SK-N-MC (cell line): ENCODE measurements around the gene ZNF888.

ENCODE experiments used
- EZH2 ChIP-seq: fragments of 200-600 bp; sonication (generic); IDR thresholded peaks from one replicate; pipeline ENCODE4 v1.6.1; 2017; ENCODE audit warnings: antibody characterized with exemption
- FOXP2 ChIP-seq: optimal IDR thresholded peaks from 2 replicates; pipeline ENCODE3; 2011; ENCODE audit warnings: mild to moderate bottlenecking, moderate library complexity; ENCODE audit not compliant: insufficient read depth; ENCODE audit errors: extremely low read length, control extremely low read depth
- POLR2AphosphoS5 ChIP-seq: IDR thresholded peaks from 2 replicates; pipeline ENCODE4 v1.6.1; 2012; ENCODE audit warnings: mild to moderate bottlenecking, low read depth, low read length, borderline replicate concordance

DNA sequence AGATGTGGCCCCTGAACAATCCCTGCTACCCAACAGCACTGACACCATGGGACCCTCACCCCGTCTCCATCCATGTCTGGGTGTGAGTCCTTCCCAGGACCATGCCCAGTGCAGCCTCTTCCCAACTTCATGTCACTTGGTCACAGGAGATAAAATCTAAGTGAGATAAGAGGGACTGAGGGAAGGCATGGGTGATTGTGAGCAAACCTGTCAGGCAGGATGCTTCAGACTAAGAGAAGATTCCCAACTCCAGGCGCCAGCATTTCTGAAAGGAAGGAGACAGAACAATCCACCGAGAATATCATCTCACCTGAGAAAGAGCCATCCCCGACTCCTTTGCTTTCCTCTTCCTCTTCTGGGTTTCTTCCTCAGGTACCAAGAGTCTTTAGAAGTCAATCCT, 33.3 kb downstream of the ZNF888 start:
- TF ChIP-seq POLR2AphosphoS5 (no peak), EZH2 (no peak), FOXP2 (no peak)
